Medulla oblongata (tissue), 1 donor: Measurements from ENCODE around the gene DCBLD1.
"Not testable (repeated sequence)": the region's sequence is repeated elsewhere in the genome, so short reads cannot be mapped to it uniquely, and the experiment has no call there.

ENCODE experiments used
- DNase-seq: peaks from one replicate; pipeline ENCODE4 v3.0.0-alpha.2; 2015; ENCODE audit errors: extremely low spot score

The DCBLD1 gene

DNA sequence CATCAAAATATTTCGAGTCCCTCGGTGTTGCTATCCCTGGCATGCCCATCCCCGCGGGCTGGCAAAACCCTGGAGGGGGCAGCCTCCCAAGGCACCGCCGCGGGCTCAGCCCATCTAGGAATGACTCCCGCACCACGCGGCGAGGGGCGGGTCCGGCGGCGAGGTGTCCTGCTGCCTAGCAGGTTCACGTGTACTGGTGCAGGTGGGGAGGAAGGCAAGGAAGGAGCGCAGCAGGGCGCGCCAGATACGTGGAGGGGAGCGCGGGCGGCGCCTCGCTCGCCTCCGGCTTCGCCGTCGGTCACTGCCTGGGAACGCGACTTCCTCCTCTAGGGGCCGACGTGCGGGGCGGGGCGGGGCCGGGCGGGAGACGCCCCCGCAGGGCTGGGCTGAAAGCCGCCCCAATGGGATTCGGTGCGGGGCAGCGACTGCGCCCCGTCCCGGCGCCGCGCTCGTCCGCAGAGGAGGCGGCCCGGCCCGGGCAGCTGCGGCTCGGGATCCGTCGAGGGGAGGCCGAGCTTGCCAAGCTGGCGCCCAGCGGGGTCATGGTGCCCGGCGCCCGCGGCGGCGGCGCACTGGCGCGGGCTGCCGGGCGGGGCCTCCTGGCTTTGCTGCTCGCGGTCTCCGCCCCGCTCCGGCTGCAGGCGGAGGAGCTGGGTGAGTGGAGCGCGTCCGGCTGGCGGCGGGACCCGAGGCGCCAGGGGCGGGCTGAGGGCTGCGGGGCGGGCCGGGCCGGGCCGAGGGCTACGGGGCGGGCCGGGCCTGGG is at the start of gene DCBLD1:
Gene DCBLD1, plus strand, starts transcription at position 435 of the 764 bp plus-strand sequence. Its CDS starts 108 bp downstream, at position 543.
- peak; percentile 61 for DNase-seq

DNA sequence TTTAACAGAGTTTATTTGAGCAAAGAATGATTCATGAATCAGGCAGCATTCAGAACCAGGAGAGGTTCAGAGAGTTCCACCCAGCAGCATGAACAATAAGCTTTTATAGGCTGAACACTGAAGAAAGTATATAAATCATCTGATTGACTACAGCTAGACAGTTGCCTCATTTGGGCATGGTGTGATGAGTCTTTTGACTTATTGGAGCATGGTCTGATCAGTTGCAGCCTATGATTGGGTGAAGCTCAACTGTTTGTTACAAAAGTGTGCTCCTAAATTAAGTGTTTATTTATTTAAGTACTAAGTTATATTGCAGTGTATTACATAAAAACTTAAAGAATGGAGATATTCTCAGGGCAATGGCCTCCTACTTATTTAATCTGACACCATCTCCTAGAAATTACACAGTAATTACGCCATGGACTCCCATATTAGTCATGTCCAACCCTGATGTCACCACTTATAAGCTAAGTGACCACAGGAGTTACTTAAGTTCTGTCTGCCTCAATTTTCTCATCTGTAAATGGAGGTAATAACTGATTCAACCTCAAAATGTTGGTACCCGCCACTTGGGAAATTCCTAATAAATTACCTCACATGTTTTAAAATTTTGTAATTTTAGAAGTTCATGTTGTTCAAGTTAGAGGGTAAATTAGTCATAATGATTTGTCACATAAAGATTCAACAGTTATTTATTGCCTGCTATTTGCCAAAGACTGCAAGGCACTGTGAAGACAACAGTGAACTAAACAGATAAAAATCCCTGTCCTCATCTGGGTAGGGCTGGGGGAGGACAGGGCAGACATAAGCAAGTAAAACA is 41.6 kb upstream of the DCBLD1 start:
- no peak for DNase-seq

DNA sequence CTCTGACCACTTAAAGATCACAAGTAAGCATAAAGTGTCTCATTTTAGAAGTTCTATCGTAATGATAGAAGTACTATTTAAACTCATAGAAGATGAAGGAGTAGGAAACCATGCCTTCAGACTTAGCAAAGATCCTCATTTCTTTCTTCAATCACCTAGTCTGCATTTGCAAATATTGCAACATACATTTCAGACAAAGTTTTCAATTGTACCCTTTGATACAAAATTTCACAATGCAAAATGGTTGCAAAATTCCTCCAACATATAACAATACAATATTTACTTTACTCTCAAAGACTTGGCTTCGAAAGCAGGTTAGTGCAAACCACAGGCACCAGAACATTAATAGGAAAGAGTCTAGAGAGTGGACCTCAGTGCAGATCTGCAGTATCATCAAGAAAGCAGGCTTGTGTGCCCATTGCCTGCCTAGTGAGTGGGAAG is 40.6 kb upstream of the DCBLD1 start:
- DNase-seq: no peak

GRCh38 chr6:117442313-117442712 is 40.2 kb upstream of the DCBLD1 start:
- not testable (repeated sequence) for DNase-seq

DNA sequence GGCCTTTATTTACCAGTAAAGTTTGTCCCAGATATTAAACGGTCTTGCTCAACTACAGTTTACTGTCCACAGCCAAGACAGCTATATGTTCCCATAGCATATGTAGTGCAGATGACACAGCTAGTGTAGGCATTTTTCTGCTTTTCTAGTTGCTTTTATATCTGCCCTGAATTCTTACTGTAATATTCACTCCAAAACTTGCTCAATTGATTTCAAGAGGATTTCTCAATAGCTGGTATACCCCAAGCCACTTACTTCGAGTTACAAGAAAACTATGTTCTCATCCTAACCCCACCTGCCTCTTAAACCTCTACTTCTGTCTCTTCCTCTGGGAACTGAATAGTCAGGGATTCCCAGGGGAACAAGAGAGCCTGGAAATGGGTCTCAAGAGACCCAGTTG is 37.9 kb upstream of the DCBLD1 start:
- DNase-seq: no peak

DNA sequence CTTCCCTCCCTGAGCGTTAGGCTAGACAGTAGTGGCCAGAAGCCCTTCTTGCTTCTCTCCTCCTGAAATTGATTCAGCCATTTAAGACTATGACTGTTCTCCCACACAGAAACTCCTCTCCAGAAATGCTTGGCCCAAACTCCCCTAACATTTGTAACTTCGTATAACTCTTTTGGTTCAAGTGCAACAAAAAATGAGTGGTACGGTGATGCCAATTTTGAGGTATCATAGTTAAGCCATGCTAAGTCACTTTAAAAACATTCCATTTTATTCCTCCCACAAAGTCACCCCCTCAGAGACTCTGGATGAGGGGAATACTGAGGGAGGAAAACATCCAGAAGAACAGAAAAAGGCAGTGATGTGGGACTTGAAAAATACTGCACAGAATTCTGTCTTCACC is 35.6 kb upstream of the DCBLD1 start:
- no peak for DNase-seq

DNA sequence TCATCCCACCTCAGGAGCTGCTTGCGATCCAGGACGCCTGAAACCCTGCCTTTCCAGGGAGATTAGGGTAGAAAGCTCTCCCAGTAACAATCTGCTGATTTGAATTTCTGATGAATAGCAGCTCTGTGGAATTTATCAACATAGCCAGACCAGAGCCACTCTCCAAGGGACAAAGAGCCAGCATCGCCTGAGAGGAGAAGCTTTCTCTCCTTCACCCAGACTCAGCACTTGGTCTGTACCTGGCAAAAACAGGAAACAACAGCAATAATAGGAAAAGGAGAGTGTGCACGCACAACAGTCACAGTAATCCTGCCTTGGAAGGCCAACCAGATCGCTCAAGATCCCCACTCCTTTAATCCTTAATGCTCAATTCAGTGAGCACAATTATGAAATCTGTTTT is 34.5 kb upstream of the DCBLD1 start:
- DNase-seq: no peak

DNA sequence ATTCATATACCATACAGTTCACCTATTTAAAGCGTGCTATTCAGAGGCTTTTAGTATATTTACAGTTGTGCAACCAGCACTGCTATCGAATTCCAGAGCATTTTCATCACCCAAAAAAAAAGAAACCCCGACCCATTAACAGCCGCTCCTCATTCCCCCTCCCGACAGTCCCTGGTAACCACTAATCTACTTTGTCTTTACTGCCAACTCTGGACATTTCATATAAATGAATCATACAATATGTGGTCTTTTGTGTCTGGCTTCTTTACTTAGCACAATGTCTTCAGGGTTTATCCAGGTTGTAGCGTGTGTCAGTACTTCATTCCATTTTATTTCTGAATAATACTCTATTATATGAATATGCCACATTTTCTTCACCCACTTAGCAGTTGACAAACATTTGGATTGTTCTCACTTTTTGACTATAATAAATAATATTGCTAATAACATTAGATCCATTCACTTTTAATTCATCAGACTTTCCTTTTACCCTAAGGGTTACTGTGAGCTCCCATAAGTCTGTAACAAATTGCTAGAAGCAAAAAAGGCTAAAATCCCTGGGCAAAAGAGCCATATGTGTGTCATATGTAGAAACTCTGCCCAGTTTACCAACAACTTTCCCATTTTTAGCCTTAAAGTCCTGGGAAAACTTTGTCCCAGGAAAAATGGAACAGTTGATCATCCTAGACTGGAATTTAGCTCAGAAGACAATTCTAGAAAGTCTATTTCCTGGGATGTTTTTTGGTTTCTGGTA is 33.6 kb upstream of the DCBLD1 start:
- DNase-seq: no peak

- DNase-seq: peak; percentile 72
Observed at GRCh38 chr6:117449549-117450439, 32.7 kb upstream of the DCBLD1 start.

DNA sequence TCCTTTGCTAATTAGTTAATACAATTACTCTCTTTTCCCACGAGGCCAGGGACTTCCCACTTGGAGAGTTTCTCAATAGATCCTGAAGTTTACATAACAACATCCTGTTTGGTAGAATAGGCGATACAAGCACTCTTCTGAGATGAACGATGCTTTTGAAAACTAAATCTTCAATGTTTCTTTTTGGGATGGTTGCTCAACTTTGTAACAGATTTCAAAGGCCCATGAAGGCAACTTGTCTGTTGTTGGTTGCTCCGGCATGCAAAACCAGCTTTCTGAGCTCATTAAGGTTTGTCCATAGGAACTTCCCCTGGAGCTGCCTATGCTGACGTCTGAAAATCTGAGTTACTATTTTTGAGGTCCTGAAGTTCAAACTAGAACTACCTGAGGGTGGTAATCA is 30.8 kb upstream of the DCBLD1 start:
- no peak for DNase-seq

DNA sequence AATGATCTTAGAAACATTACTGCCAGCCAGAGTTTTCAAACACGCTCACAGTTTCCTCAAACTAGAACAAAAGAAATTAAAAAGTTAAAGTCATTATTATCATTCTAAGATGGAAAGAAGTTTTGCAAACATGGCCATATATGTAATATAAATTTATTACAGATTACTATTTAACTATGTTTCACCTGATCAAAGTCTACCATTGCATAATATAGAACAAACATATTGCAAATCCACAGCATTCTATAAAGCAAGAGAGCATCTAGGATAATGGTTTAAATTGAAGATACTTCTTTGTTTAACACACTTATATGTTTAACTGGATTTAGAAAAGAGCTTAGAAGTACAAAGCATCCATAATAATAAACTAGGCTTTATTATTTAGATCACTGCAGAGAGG is 26.2 kb upstream of the DCBLD1 start:
- no peak for DNase-seq

DNA sequence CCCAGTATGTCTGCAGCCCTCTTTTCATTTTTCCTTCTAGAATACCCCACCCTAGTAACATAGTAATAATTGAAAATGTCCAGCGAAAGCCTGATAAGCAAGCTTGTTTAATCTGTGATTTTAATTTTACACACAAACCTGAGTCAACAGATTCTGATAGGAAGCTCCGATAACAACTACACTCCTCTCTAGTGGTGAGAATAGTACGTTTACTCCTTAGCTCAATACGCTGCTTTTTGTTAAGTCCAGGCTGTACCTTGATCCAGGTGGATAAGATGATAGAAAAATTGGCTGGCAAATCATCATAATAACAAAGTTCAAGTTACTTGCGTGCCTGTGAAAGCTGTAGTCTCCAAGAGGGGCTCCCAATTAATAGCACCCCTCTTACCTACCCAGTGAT is 25.5 kb upstream of the DCBLD1 start:
- DNase-seq: no peak

DNA sequence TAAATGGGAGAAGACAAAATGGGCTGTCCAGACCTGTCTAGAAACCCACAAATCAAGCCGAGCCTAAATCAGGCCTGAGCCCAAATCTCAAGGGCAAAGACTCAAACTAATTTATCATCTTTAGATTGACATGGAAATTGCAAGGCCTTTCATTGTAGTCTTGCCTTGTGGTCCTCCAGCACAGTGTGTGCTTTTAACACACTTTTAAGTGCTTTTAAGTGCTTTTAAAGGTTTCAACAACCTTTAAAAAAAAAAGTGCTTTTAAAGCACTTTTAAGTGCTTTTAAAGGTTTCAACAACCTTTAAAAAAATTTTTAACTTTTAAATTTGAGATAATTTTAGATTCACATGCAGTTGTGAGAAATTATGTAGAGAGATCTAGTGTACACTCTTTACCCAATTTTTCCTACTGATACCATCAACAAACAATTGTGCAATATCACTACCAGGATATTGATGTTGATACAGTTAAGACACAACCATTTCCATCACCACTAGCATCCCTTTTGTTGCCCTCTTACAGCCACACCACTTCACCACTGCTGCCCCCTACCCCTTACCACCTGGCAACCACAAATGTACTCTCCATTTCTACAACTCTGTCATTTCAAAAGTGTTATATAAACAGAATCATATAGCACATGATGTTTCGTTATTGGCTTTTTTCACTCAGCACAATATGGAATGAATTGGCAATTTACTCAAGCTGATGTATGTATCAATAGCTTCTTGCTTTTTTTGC is 23.1 kb upstream of the DCBLD1 start:
- DNase-seq: no peak

GRCh38 chr6:117463762-117464665 is 18.5 kb upstream of the DCBLD1 start:
- DNase-seq: no peak

- DNase-seq: no peak
Observed at GRCh38 chr6:117464700-117465099, 17.8 kb upstream of the DCBLD1 start.

GRCh38 chr6:117465691-117466090 is 16.8 kb upstream of the DCBLD1 start:
- DNase-seq: no peak

GRCh38 chr6:117467876-117468275 is 14.6 kb upstream of the DCBLD1 start:
- no peak for DNase-seq

DNA sequence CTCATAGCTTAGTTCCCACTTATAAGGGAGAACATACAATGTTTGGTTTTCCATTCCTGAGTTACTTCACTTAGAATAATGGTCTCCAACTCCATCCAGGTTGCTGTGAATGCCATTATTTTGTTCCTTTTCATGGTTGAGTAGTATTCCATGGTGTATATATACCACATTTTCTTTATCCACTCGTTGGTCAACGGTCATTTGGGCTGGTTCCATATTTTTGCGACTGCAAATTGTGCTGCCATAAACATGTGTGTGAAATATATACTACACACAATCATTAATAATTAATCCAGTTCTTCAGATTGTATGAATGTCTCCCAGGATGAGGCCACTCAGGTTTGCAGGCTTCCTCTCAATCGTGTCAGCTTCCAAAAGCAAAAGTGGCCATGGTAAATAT is 13.9 kb upstream of the DCBLD1 start:
- DNase-seq: not testable (repeated sequence)

DNA sequence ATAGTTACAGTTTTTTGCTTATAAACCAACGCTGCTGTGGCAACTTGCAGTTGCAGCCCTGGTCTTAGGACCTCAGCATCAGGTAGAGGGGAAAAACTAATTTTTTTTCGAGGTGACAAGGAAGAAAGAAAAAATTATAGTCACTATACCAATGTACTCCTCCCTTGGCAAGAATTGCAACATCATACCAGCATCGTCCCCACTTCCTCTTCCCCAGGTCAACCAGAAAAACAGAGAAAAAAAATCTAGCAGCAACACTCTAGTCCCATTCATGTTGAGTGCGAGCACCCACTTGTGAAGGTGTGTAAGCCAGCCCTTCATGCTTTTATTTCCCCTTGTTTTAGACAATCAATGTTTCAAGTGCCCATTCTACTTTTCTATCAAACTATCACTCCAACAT is 13.1 kb upstream of the DCBLD1 start:
- DNase-seq: no peak

DNA sequence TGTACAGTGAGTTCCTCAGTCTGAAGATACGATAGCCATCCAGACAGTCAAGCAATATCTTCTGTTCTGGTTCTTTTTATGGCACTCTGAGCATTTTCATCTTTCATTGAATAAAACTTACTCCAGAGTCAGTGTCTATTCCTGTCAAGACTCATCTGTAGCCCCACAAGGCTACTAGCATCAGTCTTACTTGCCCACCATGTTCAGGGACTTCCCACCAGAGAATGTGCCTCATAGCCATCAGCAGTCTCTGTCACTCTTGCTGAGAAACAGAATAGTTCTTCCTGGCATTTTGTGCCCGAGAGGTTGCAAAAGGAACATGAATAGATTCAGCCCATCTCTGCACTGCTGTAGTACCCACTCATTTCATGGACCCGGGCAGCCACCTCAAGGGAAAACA is 12.7 kb upstream of the DCBLD1 start:
- no peak for DNase-seq
